Karpas-422 (cell line): Measurements from ENCODE around the gene ASTN2. TPM values are rescaled to one million over a fixed set of nuclear protein-coding genes. Genes with fewer than 3 reads are reported as not detected.

Source experiments
- DNase-seq: peaks from one replicate; pipeline ENCODE4 v3.0.0-alpha.2; 2015
- H2AFZ ChIP-seq: fragments of 200-600 bp; sonication (generic); 2 replicates; pipeline ENCODE4 v1.6.1; 2014; ENCODE audit warnings: antibody characterized with exemption, low read length, mixed read lengths
- H3K27ac ChIP-seq: fragments of 200-600 bp; sonication (generic); 2 replicates; pipeline ENCODE4 v1.5.1; 2014; ENCODE audit warnings: mild to moderate bottlenecking, low read length, moderate library complexity
- H3K27me3 ChIP-seq: fragments of 200-600 bp; sonication (generic); 2 replicates; pipeline ENCODE4 v1.6.1; 2014; ENCODE audit warnings: low read length, mixed read lengths
- H3K36me3 ChIP-seq: fragments of 200-600 bp; sonication (generic); 2 replicates; pipeline ENCODE4 v1.6.1; 2014; ENCODE audit warnings: low read length, mixed read lengths; ENCODE audit not compliant: insufficient read depth
- H3K4me1 ChIP-seq: fragments of 200-600 bp; sonication (generic); 2 replicates; pipeline ENCODE4 v1.6.1; 2014; ENCODE audit warnings: mild to moderate bottlenecking, low read length, mixed read lengths
- H3K4me2 ChIP-seq: fragments of 200-600 bp; sonication (generic); 2 replicates; pipeline ENCODE4 v1.6.1; 2014; ENCODE audit warnings: low read length, low read depth, mild to moderate bottlenecking; ENCODE audit not compliant: poor library complexity, severe bottlenecking
- H3K4me3 ChIP-seq: fragments of 200-600 bp; sonication (generic); 2 replicates; pipeline ENCODE4 v1.5.1; 2014; ENCODE audit warnings: mild to moderate bottlenecking, antibody characterized with exemption, low read length, mixed read lengths
- H3K79me2 ChIP-seq: fragments of 200-600 bp; sonication (generic); 2 replicates; pipeline ENCODE4 v1.6.1; 2014; ENCODE audit warnings: mild to moderate bottlenecking, low read length, mixed read lengths
- H3K9ac ChIP-seq: fragments of 200-600 bp; sonication (generic); 2 replicates; pipeline ENCODE4 v1.6.0; 2014; ENCODE audit warnings: low read length
- H3K9me2 ChIP-seq: fragments of 200-600 bp; sonication (generic), shearing (Covaris generic); replicated peaks from 2 replicates; pipeline ENCODE4 v1.6.0; 2014; ENCODE audit warnings: mild to moderate bottlenecking, low read length, moderate library complexity; ENCODE audit not compliant: insufficient read depth
- H3K9me3 ChIP-seq: fragments of 300-700, 200-600 bp; sonication (generic); 2 replicates; pipeline ENCODE4 v1.6.1; 2014; ENCODE audit warnings: low read length, mixed read lengths
- H4K20me1 ChIP-seq: fragments of 200-600 bp; sonication (generic); 2 replicates; pipeline ENCODE4 v1.6.1; 2014; ENCODE audit warnings: mild to moderate bottlenecking, antibody characterized with exemption, low read length, low read depth; ENCODE audit not compliant: insufficient read depth
- total RNA-seq: library from RNA; depleted of rRNA; stranded (reverse); fragments of >200 nt; shearing (Covaris generic); gene quantifications from 2 replicates; pipeline ENCODE4 v1.2.3, GENCODE V29; 2014; ENCODE audit warnings: low replicate concordance

ASTN2 gene
- total RNA-seq, 1 experiment from 2014 or later: 5.3 TPM

GRCh38 chr9:116689486-116690032 is 725.3 kb downstream of the ASTN2 start:
- peaks cover 69% of the 10 kb centered on the region for H3K79me2 ChIP-seq
- peaks cover 30% of the 10 kb centered on the region; the same call in 1 of the 2 replicates for H4K20me1 ChIP-seq
- peak overlapping the region; percentile 96 for H3K4me2 ChIP-seq
- H3K9me3 ChIP-seq: no peaks in the 10 kb centered on the region
- no peaks in the 10 kb centered on the region for H3K36me3 ChIP-seq
- H2AFZ ChIP-seq: no peak overlapping the region
- H3K9me2 ChIP-seq: no peaks in the 10 kb centered on the region
- H3K27ac ChIP-seq: no peak overlapping the region
- H3K9ac ChIP-seq: no peak overlapping the region
- no peak for DNase-seq
- peaks cover 58% of the 10 kb centered on the region for H3K4me1 ChIP-seq
- no peak overlapping the region for H3K4me3 ChIP-seq
- H3K27me3 ChIP-seq: no peaks in the 10 kb centered on the region

GRCh38 chr9:116688806-116689485 is 725.9 kb downstream of the ASTN2 start:
- Histone ChIP-seq H3K27ac (no peak overlapping the region), H3K9me3 (no peaks in the 10 kb centered on the region), H2AFZ (no peak overlapping the region), H4K20me1 (peaks cover 30% of the 10 kb centered on the region; the same call in 1 of the 2 replicates), H3K36me3 (no peaks in the 10 kb centered on the region), H3K27me3 (no peaks in the 10 kb centered on the region), H3K4me3 (peak overlapping the region; percentile 77; the same call in 1 of the 2 replicates), H3K4me1 (peaks cover 58% of the 10 kb centered on the region), H3K9ac (peak overlapping the region; percentile 86), H3K4me2 (peak overlapping the region; percentile 96), H3K79me2 (peaks cover 65% of the 10 kb centered on the region), H3K9me2 (no peaks in the 10 kb centered on the region)
- DNase-seq: no peak

- no peak overlapping the region for H3K27ac ChIP-seq
Measured at GRCh38 chr9:116687754-116688135, 727.1 kb downstream of the ASTN2 start.

GRCh38 chr9:116687074-116687753 is 727.6 kb downstream of the ASTN2 start, which contains the start of gene TRIM32:
Gene TRIM32 (plus strand): TSS chr9:116687305. CDS start chr9:116697743, 10,438 bp downstream.
- no peaks in the 10 kb centered on the region; the same call in 1 of the 2 replicates for H3K9me3 ChIP-seq
- peak; percentile 97 for DNase-seq
- H4K20me1 ChIP-seq: peaks cover 30% of the 10 kb centered on the region; the same call in 1 of the 2 replicates
- peaks cover 46% of the 10 kb centered on the region for H3K4me1 ChIP-seq
- H3K9ac ChIP-seq: peak within 1 kb of the TSS; percentile 86
- no peaks in the 10 kb centered on the region for H3K36me3 ChIP-seq
- H3K27ac ChIP-seq: no peak within 1 kb of the TSS
- peak within 1 kb of the TSS; percentile 96 for H3K4me2 ChIP-seq
- H3K9me2 ChIP-seq: no peaks in the 10 kb centered on the region
- H3K27me3 ChIP-seq: no peaks in the 10 kb centered on the region
- peak within 1 kb of the TSS; percentile 91 for H2AFZ ChIP-seq
- H3K4me3 ChIP-seq: peak within 1 kb of the TSS; percentile 77
- peaks cover 48% of the 10 kb centered on the region for H3K79me2 ChIP-seq

More at GRCh38 chr9:116687754-116688135, 727.1 kb downstream of the ASTN2 start:
- H3K36me3 ChIP-seq: no peaks in the 10 kb centered on the region
- peak; percentile 54 for DNase-seq
- peaks cover 51% of the 10 kb centered on the region for H3K4me1 ChIP-seq
- H3K4me2 ChIP-seq: peak overlapping the region; percentile 96
- H3K9me3 ChIP-seq: no peaks in the 10 kb centered on the region; the same call in 1 of the 2 replicates
- no peak overlapping the region for H2AFZ ChIP-seq
- peaks cover 30% of the 10 kb centered on the region; the same call in 1 of the 2 replicates for H4K20me1 ChIP-seq
- H3K27me3 ChIP-seq: no peaks in the 10 kb centered on the region
- peaks cover 53% of the 10 kb centered on the region for H3K79me2 ChIP-seq
- H3K9ac ChIP-seq: peak overlapping the region; percentile 86
- H3K4me3 ChIP-seq: peak overlapping the region; percentile 77
- H3K9me2 ChIP-seq: no peaks in the 10 kb centered on the region

- Histone ChIP-seq H4K20me1 (peaks cover 26% of the 10 kb centered on the region; the same call in 1 of the 2 replicates), H3K9me2 (no peaks in the 10 kb centered on the region), H3K9ac (peak overlapping the region; percentile 86), H3K4me2 (peak overlapping the region; percentile 96), H3K27ac (no peak overlapping the region), H3K36me3 (no peaks in the 10 kb centered on the region), H3K4me3 (peak overlapping the region; percentile 77), H2AFZ (peak overlapping the region; percentile 91), H3K9me3 (no peaks in the 10 kb centered on the region; the same call in 1 of the 2 replicates), H3K4me1 (peaks cover 40% of the 10 kb centered on the region), H3K79me2 (peaks cover 42% of the 10 kb centered on the region), H3K27me3 (no peaks in the 10 kb centered on the region)
- no peak for DNase-seq
Measured at GRCh38 chr9:116686693-116687073, 728.2 kb downstream of the ASTN2 start.

- no peaks in the 10 kb centered on the region; the same call in 1 of the 2 replicates for H3K9me3 ChIP-seq
- no peak overlapping the region for H2AFZ ChIP-seq
- DNase-seq: no peak
- no peak overlapping the region; the same call in 1 of the 2 replicates for H3K4me3 ChIP-seq
- peaks cover 37% of the 10 kb centered on the region for H3K79me2 ChIP-seq
- peak overlapping the region; percentile 86; the same call in 1 of the 2 replicates for H3K9ac ChIP-seq
- H3K9me2 ChIP-seq: no peaks in the 10 kb centered on the region
- H3K36me3 ChIP-seq: no peaks in the 10 kb centered on the region
- no peaks in the 10 kb centered on the region for H3K27me3 ChIP-seq
- H3K4me2 ChIP-seq: peak overlapping the region; percentile 96
- peaks cover 35% of the 10 kb centered on the region for H3K4me1 ChIP-seq
- H3K27ac ChIP-seq: no peak overlapping the region
- peaks cover 21% of the 10 kb centered on the region; the same call in 1 of the 2 replicates for H4K20me1 ChIP-seq
Measured at GRCh38 chr9:116686135-116686534, 728.7 kb downstream of the ASTN2 start.

- Histone ChIP-seq H3K9me2 (no peaks in the 10 kb centered on the region), H3K79me2 (peaks cover 28% of the 10 kb centered on the region), H3K4me1 (peaks cover 33% of the 10 kb centered on the region), H4K20me1 (peaks cover 17% of the 10 kb centered on the region; the same call in 1 of the 2 replicates), H3K4me2 (no peak overlapping the region), H3K9ac (no peak overlapping the region), H3K27ac (no peak overlapping the region), H3K36me3 (no peaks in the 10 kb centered on the region), H3K4me3 (no peak overlapping the region), H3K27me3 (no peaks in the 10 kb centered on the region), H3K9me3 (no peaks in the 10 kb centered on the region; the same call in 1 of the 2 replicates), H2AFZ (no peak overlapping the region)
- DNase-seq: no peak
Measured at GRCh38 chr9:116685166-116685565, 729.7 kb downstream of the ASTN2 start.

GRCh38 chr9:116683535-116683934 is 731.3 kb downstream of the ASTN2 start:
- no peak overlapping the region for H3K4me3 ChIP-seq
- no peak overlapping the region for H3K9ac ChIP-seq
- H3K4me2 ChIP-seq: no peak overlapping the region
- peaks cover 17% of the 10 kb centered on the region for H3K4me1 ChIP-seq
- DNase-seq: no peak
- H3K79me2 ChIP-seq: peaks cover 11% of the 10 kb centered on the region
- H2AFZ ChIP-seq: no peak overlapping the region
- H3K9me3 ChIP-seq: no peaks in the 10 kb centered on the region; the same call in 1 of the 2 replicates
- H3K27ac ChIP-seq: no peak overlapping the region
- no peaks in the 10 kb centered on the region for H3K27me3 ChIP-seq
- no peaks in the 10 kb centered on the region for H3K9me2 ChIP-seq
- H4K20me1 ChIP-seq: peaks cover under 1% of the 10 kb centered on the region; the same call in 1 of the 2 replicates
- no peaks in the 10 kb centered on the region for H3K36me3 ChIP-seq
